Calu3 (cell line): ENCODE measurements around the gene CLEC12A. TPM values are rescaled to one million over a fixed set of nuclear protein-coding genes. Genes with fewer than 3 reads are reported as not detected.

ENCODE experiments used
- BruUV-seq: library from RNA; stranded (reverse); fragments of 400-500 nt; replicated peaks from 2 replicates; lab custom pipeline; 2021; lab: Mats Ljungman, UMichigan
- CTCF ChIA-PET: fragments of 300-600 bp; sonication (Branson Sonifier 250); formaldehyde crosslinking; loops from one replicate; lab custom pipeline; 2022; ENCODE audit warnings: antibody characterized with exemption; lab: Charles Lee
- DNase-seq: peaks from one replicate; pipeline ENCODE4 v3.0.0; 2022
- H3K27ac Mint-ChIP-seq: one replicate; pipeline ENCODE4 v1.8.0; 2022; ENCODE audit warnings: mixed read lengths; ENCODE audit not compliant: unreplicated experiment
- H3K27me3 Mint-ChIP-seq: one replicate; pipeline ENCODE4 v1.8.0; 2022; ENCODE audit warnings: mixed read lengths; ENCODE audit not compliant: unreplicated experiment
- H3K36me3 Mint-ChIP-seq: one replicate; pipeline ENCODE4 v1.8.0; 2022; ENCODE audit warnings: mild to moderate bottlenecking, moderate library complexity, mixed read lengths; ENCODE audit not compliant: insufficient read depth, unreplicated experiment
- H3K4me1 Mint-ChIP-seq: one replicate; pipeline ENCODE4 v1.8.0; 2022; ENCODE audit warnings: mild to moderate bottlenecking, low read depth, mixed read lengths; ENCODE audit not compliant: unreplicated experiment
- H3K4me3 Mint-ChIP-seq: one replicate; pipeline ENCODE4 v1.8.0; 2022; ENCODE audit warnings: mild to moderate bottlenecking, low read depth, moderate library complexity, mixed read lengths; ENCODE audit not compliant: unreplicated experiment
- H3K9me3 Mint-ChIP-seq: one replicate; pipeline ENCODE4 v1.8.0; 2022; ENCODE audit warnings: low read depth, mixed read lengths; ENCODE audit not compliant: unreplicated experiment
- CTCF ChIP-seq: fragments of 200-600 bp; IDR thresholded peaks from one replicate; pipeline ENCODE4 v1.8.0; 2022; ENCODE audit warnings: antibody characterized with exemption; ENCODE audit not compliant: unreplicated experiment
- intact Hi-C: fragments of 100-400 bp; cut with micrococcal nuclease; formaldehyde crosslinking; loops from one replicate; pipeline ENCODE4 v1.10.0; 2022; ENCODE audit not compliant: unreplicated experiment
- total RNA-seq: library from RNA; stranded (reverse); gene quantifications from 2 replicates; pipeline ENCODE4 v1.2.3, GENCODE V29; 2022

Gene CLEC12A
- total RNA-seq, 1 experiment from 2014 or later: not detected

- no peak overlapping the region for H3K27ac Mint-ChIP-seq
These were observed 56.1 kb downstream of the CLEC12A start for GRCh38 chr12:10027311-10027710.

GRCh38 chr12:10027721-10028120, 56.5 kb downstream of the CLEC12A start:
- CTCF ChIA-PET: interaction anchor here (1.0 kb wide), 1 partner anchor 17 kb away, joined by 7 read pairs; the partner anchor contains the start of gene CLEC12B

More at GRCh38 chr12:10027311-10027710, 56.1 kb downstream of the CLEC12A start:
- BruUV-seq: no TSS peak
- no peaks in the 10 kb centered on the region for H3K27me3 Mint-ChIP-seq
- no peaks in the 10 kb centered on the region for H3K36me3 Mint-ChIP-seq
- intact Hi-C loops: no loop called here
- CTCF ChIA-PET: interaction anchor here (1.0 kb wide), 1 partner anchor 17 kb away, joined by 7 read pairs; the partner anchor contains the start of gene CLEC12B
- no peaks in the 10 kb centered on the region for H3K9me3 Mint-ChIP-seq
- TF ChIP-seq CTCF: no peak
- no peak for DNase-seq
- H3K4me1 Mint-ChIP-seq: peaks cover 9% of the 10 kb centered on the region
- no peak overlapping the region for H3K4me3 Mint-ChIP-seq

GRCh38 chr12:10030446-10030845, 59.2 kb downstream of the CLEC12A start, which contains the start of gene CLEC9A:
CLEC9A (plus strand) TSS chr12:10030682; CDS start chr12:10052688, 22,006 bp downstream.
- H3K36me3 Mint-ChIP-seq: no peaks in the 10 kb centered on the region
- CTCF ChIA-PET: no interaction called here
- peaks cover 9% of the 10 kb centered on the region for H3K4me1 Mint-ChIP-seq
- H3K4me3 Mint-ChIP-seq: no peak within 1 kb of the TSS
- TF ChIP-seq CTCF: no peak
- no peaks in the 10 kb centered on the region for H3K27me3 Mint-ChIP-seq
- intact Hi-C loops: no loop called here
- H3K9me3 Mint-ChIP-seq: no peaks in the 10 kb centered on the region
- BruUV-seq: no TSS peak
- no peak for DNase-seq
- H3K27ac Mint-ChIP-seq: no peak within 1 kb of the TSS

More at GRCh38 chr12:10027721-10028120, 56.5 kb downstream of the CLEC12A start:
- Mint-ChIP-seq H3K36me3 (no peaks in the 10 kb centered on the region), H3K27ac (no peak overlapping the region), H3K4me3 (no peak overlapping the region), H3K9me3 (no peaks in the 10 kb centered on the region), H3K27me3 (no peaks in the 10 kb centered on the region), H3K4me1 (peaks cover 9% of the 10 kb centered on the region)
- no TSS peak for BruUV-seq
- TF ChIP-seq CTCF: no peak
- no peak for DNase-seq
- intact Hi-C loops: no loop called here

GRCh38 chr12:10031321-10031720, 60.1 kb downstream of the CLEC12A start:
- Mint-ChIP-seq H3K27me3 (no peaks in the 10 kb centered on the region), H3K36me3 (no peaks in the 10 kb centered on the region), H3K9me3 (no peaks in the 10 kb centered on the region), H3K4me1 (peaks cover 9% of the 10 kb centered on the region), H3K27ac (no peak overlapping the region), H3K4me3 (no peak overlapping the region)
- DNase-seq: no peak
- no peak for TF ChIP-seq CTCF
- intact Hi-C loops: no loop called here
- CTCF ChIA-PET: no interaction called here
- BruUV-seq: no TSS peak
